Immature natural killer cell (primary cell): ENCODE results near the gene ZNF846. TPM values are rescaled to one million over a fixed set of nuclear protein-coding genes. Genes with fewer than 3 reads are reported as not detected.
"Not testable (repeated sequence)": the region's sequence is repeated elsewhere in the genome, so short reads cannot be mapped to it uniquely, and the experiment has no call there.

Source experiments
- DNase-seq, 3 donors: peaks; one replicate each; pipeline ENCODE4 v3.0.0; 2022; ENCODE audit warnings: mixed read lengths in 1 of 3
- H3K27ac Mint-ChIP-seq, 6 donors: one replicate each; pipeline ENCODE4 v1.8.0; 2020; ENCODE audit warnings: mixed read lengths in 6 of 6, mild to moderate bottlenecking in 5 of 6, inconsistent platforms in 4 of 6, moderate library complexity in 3 of 6
- H3K27me3 Mint-ChIP-seq, 3 donors: one replicate each; pipeline ENCODE4 v1.8.0; 2020 to 2021; ENCODE audit warnings: low read depth in 3 of 3, mild to moderate bottlenecking in 3 of 3, mixed read lengths in 3 of 3, moderate library complexity in 3 of 3, inconsistent platforms in 1 of 3
- H3K36me3 Mint-ChIP-seq, 3 donors: one replicate each; pipeline ENCODE4 v1.8.0; 2020; ENCODE audit warnings: mixed read lengths in 3 of 3, inconsistent platforms in 2 of 3, mild to moderate bottlenecking in 2 of 3
- H3K4me1 Mint-ChIP-seq, 2 donors: one replicate each; pipeline ENCODE4 v1.8.0; 2020; ENCODE audit warnings: inconsistent platforms in 2 of 2, mild to moderate bottlenecking in 2 of 2, mixed read lengths in 2 of 2, moderate library complexity in 1 of 2
- H3K4me3 Mint-ChIP-seq, 5 donors: one replicate each; pipeline ENCODE4 v1.8.0; 2020; ENCODE audit warnings: mild to moderate bottlenecking in 5 of 5, mixed read lengths in 5 of 5, inconsistent platforms in 3 of 5, moderate library complexity in 3 of 5
- H3K9me3 Mint-ChIP-seq, 6 donors: one replicate each; pipeline ENCODE4 v1.8.0; 2020; ENCODE audit warnings: mild to moderate bottlenecking in 6 of 6, mixed read lengths in 6 of 6, inconsistent platforms in 4 of 6, moderate library complexity in 3 of 6
- polyA plus RNA-seq, 3 donors: library from polyadenylated mRNA; unstranded; fragments of 300-500 nt; fragmentation: Illumina TruSeq; gene quantifications; one replicate each; pipeline ENCODE4 v1.2.3, GENCODE V29; 2021

The ZNF846 gene
- polyA plus RNA-seq, 3 donors from 2014 or later: 4.5 to 7.4 (median 6.1) TPM

DNA sequence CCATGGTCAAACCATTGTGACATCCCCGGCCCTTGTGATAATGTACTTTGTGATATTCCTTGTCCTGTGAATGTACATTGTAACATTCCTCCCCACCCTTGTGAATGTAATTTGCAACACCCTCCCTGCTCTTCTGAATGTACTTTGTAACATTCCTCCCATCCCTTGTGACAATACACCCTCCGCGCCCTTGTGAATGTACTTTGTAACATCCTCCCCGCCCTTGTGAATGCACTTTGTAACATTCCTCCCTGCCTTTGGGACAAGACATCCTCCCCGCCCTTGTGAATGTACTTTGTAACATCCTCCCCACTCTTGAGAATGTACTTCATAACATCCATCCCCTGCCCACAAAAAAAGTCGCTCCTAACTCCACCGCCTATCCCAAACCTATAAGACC lies 17.1 kb downstream of the ZNF846 start:
- DNase-seq: no peak
- no peak overlapping the region for H3K27ac Mint-ChIP-seq
- no peak overlapping the region for H3K4me3 Mint-ChIP-seq
- H3K9me3 Mint-ChIP-seq: peaks cover 17 to 44% (median 29%) of the 10 kb centered on the region in 6 donors
- no peaks in the 10 kb centered on the region for H3K27me3 Mint-ChIP-seq
- H3K36me3 Mint-ChIP-seq: peaks cover 10 to 25% (median 25%) of the 10 kb centered on the region in 3 donors
- H3K4me1 Mint-ChIP-seq: no peaks in the 10 kb centered on the region

GRCh38 chr19:9741476-9742171 lies 26.9 kb downstream of the ZNF846 start:
- no peak for DNase-seq
- no peaks in the 10 kb centered on the region for H3K4me1 Mint-ChIP-seq
- H3K27ac Mint-ChIP-seq: no peak overlapping the region
- peaks cover 0 to 1% (median 0%) of the 10 kb centered on the region in 3 donors for H3K27me3 Mint-ChIP-seq
- no peaks in the 10 kb centered on the region for H3K9me3 Mint-ChIP-seq
- H3K4me3 Mint-ChIP-seq: no peak overlapping the region
- peaks cover 0 to 10% (median 5%) of the 10 kb centered on the region in 3 donors for H3K36me3 Mint-ChIP-seq

- Mint-ChIP-seq H3K4me1 (no peaks in the 10 kb centered on the region), H3K27me3 (peaks cover 0 to 1% (median 0%) of the 10 kb centered on the region in 3 donors), H3K4me3 (no peak overlapping the region), H3K9me3 (peaks cover 0 to 2% (median 0%) of the 10 kb centered on the region in 6 donors), H3K36me3 (peaks cover 0 to 5% (median 0%) of the 10 kb centered on the region in 3 donors), H3K27ac (no peak overlapping the region)
- DNase-seq: no peak
Measured at GRCh38 chr19:9735986-9736385, 32.6 kb downstream of the ZNF846 start.

DNA sequence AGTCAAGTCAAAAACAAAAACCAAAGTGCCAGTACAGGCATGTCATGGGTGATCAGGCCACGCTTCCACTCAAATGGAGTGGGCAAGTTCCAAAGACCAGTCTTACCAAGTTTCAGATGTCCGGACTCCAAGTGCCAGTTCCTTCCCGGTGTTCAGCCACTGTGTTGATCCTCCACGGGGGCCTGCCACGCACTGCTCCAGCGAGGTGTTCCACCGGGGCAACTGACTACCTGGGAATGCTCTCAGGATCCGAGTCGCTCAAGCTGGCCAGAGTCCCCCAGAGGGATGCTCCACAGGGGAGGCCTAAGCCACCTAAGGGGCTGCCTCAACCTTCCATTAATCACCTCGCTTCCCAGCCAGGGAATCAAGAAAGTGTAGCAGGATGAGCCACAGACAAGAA lies 38.5 kb downstream of the ZNF846 start:
- H3K27me3 Mint-ChIP-seq, H3K27ac Mint-ChIP-seq, H3K4me1 Mint-ChIP-seq: not testable (repeated sequence)

GRCh38 chr19:9729162-9729561 lies 39.4 kb downstream of the ZNF846 start:
- H3K27ac Mint-ChIP-seq: no peak overlapping the region
- H3K27me3 Mint-ChIP-seq: peaks cover 0 to 6% (median 0%) of the 10 kb centered on the region in 3 donors
- peaks cover 0 to 4% (median 0%) of the 10 kb centered on the region in 3 donors for H3K36me3 Mint-ChIP-seq
- no peak overlapping the region for H3K4me3 Mint-ChIP-seq
- H3K4me1 Mint-ChIP-seq: no peaks in the 10 kb centered on the region
- DNase-seq: no peak
- peaks cover 0 to 2% (median 0%) of the 10 kb centered on the region in 6 donors for H3K9me3 Mint-ChIP-seq

More for the DNA sequence above, 38.5 kb downstream of the ZNF846 start:
- DNase-seq, H3K36me3 Mint-ChIP-seq, H3K4me3 Mint-ChIP-seq, H3K9me3 Mint-ChIP-seq: not testable (repeated sequence)

DNA sequence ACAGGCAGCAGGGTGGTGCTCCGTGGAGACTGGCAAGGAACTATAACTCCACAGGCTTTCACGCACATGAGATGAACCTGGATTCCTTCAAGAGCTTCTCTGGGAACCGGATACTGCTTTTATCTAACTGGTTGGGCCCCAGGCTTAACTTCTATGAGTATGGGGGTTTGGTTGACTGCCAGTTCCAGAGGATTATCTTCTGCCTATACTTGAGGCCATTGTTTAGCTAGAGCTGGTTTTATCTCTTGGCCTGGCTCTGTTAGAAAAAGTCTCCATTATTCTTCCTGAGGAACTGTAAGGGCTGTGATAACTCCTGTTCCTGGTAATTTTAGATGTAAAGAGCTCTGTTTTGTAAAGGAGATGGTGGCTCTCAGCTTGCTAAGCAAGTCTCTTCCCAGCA lies 40.9 kb downstream of the ZNF846 start:
- no peak for DNase-seq
- Mint-ChIP-seq H3K9me3 (no peaks in the 10 kb centered on the region), H3K27me3 (peaks cover 0 to 6% (median under 1%) of the 10 kb centered on the region in 3 donors), H3K27ac (no peak overlapping the region), H3K36me3 (peaks cover 0 to 4% (median 0%) of the 10 kb centered on the region in 3 donors), H3K4me3 (no peak overlapping the region), H3K4me1 (no peaks in the 10 kb centered on the region)

GRCh38 chr19:9725508-9726201 lies 42.9 kb downstream of the ZNF846 start:
- not testable (repeated sequence) for H3K36me3 Mint-ChIP-seq, H3K27ac Mint-ChIP-seq, H3K4me3 Mint-ChIP-seq, H3K9me3 Mint-ChIP-seq, H3K4me1 Mint-ChIP-seq, DNase-seq, H3K27me3 Mint-ChIP-seq

- peaks cover 5 to 9% of the 10 kb centered on the region in 2 donors for H3K4me1 Mint-ChIP-seq
- no peak overlapping the region for H3K27ac Mint-ChIP-seq
- H3K4me3 Mint-ChIP-seq: no peak overlapping the region
- no peak for DNase-seq
- H3K27me3 Mint-ChIP-seq: peaks cover 0 to 6% (median 2%) of the 10 kb centered on the region in 3 donors
- H3K9me3 Mint-ChIP-seq: no peaks in the 10 kb centered on the region
- no peaks in the 10 kb centered on the region for H3K36me3 Mint-ChIP-seq
Measured at GRCh38 chr19:9724157-9724556, 44.4 kb downstream of the ZNF846 start.

DNA sequence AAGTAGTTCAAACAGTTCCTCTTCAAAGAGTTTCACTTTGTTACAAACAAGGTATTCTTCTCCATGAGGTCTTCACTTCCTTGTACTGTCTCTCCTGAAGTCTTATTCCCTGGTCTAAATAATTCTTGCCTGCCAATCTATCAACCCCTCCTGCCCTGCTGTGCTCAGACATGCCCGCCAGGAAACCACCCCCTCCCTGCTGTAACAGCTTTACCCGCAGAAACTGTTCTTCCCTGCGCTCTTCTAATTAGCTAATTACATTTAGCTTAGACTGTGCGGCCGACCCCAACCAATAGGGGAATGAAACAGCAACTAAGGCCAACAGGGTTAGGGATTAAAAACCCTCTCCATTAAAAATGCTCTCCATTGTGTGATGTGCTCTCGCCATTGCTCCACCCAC lies 46.7 kb downstream of the ZNF846 start:
- no peaks in the 10 kb centered on the region for H3K36me3 Mint-ChIP-seq
- peaks cover 2 to 4% (median 4%) of the 10 kb centered on the region in 3 donors for H3K27me3 Mint-ChIP-seq
- peaks cover 5 to 9% of the 10 kb centered on the region in 2 donors for H3K4me1 Mint-ChIP-seq
- H3K9me3 Mint-ChIP-seq: no peaks in the 10 kb centered on the region
- peak overlapping the region in 1 of 6 donors; percentile 42 for H3K27ac Mint-ChIP-seq
- peak overlapping the region in 1 of 5 donors; percentile 31 for H3K4me3 Mint-ChIP-seq
- DNase-seq: no peak

DNA sequence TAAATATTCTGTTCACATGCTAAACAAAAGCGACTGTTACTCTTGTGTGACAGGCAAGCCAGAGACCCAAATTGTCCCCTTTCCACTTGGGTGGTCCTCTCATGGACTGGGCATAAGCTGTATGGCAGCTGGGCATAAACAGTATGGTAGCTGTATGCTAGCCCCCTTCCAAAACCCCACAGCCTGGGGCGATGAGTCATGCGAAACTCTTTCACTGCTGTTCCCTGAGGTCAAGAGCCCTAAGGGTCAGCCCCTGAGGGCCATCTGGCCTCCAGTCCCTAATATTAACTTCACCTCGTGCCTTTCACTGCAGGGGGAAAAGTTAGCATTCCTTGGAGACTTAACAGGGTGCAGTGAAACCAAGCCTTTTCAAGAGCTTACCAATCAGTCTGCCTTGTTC lies 48.0 kb downstream of the ZNF846 start:
- peak overlapping the region in 1 of 6 donors; percentile 1 for H3K27ac Mint-ChIP-seq
- H3K4me1 Mint-ChIP-seq: peaks cover 5 to 9% of the 10 kb centered on the region in 2 donors
- peaks cover under 1 to 4% (median 4%) of the 10 kb centered on the region in 3 donors for H3K27me3 Mint-ChIP-seq
- H3K36me3 Mint-ChIP-seq: no peaks in the 10 kb centered on the region
- H3K9me3 Mint-ChIP-seq: no peaks in the 10 kb centered on the region
- no peak overlapping the region for H3K4me3 Mint-ChIP-seq
- no peak for DNase-seq

GRCh38 chr19:9711815-9712214 lies 56.7 kb downstream of the ZNF846 start:
- no peaks in the 10 kb centered on the region for H3K4me1 Mint-ChIP-seq
- peaks cover 6 to 8% (median 7%) of the 10 kb centered on the region in 3 donors for H3K36me3 Mint-ChIP-seq
- H3K27me3 Mint-ChIP-seq: peaks cover 2 to 15% (median 9%) of the 10 kb centered on the region in 3 donors
- peaks cover 15 to 41% (median 32%) of the 10 kb centered on the region in 6 donors for H3K9me3 Mint-ChIP-seq
- no peak overlapping the region for H3K4me3 Mint-ChIP-seq
- DNase-seq: no peak
- H3K27ac Mint-ChIP-seq: no peak overlapping the region

DNA sequence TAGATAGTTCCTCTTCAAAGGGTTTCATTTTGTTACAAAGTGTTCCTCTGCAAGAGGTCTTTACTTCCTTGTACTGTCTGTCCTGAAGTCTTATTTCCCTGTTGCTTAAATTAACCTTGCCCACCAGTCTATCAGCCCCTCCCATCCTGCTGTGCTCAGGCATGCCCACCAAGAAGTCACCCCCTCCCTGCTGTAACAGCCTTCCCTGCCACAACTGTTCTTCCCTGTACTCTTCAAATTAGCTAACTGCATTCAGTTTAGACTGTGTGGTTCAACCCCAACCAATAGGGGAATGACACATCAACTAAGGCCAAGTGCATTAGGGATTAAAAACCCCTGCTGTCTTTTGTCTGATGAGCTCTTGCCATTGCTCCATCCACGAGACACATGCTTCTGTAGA lies 59.2 kb downstream of the ZNF846 start:
- no peak overlapping the region for H3K27ac Mint-ChIP-seq
- no peak overlapping the region for H3K4me3 Mint-ChIP-seq
- peaks cover 6 to 8% (median 7%) of the 10 kb centered on the region in 3 donors for H3K36me3 Mint-ChIP-seq

DNA sequence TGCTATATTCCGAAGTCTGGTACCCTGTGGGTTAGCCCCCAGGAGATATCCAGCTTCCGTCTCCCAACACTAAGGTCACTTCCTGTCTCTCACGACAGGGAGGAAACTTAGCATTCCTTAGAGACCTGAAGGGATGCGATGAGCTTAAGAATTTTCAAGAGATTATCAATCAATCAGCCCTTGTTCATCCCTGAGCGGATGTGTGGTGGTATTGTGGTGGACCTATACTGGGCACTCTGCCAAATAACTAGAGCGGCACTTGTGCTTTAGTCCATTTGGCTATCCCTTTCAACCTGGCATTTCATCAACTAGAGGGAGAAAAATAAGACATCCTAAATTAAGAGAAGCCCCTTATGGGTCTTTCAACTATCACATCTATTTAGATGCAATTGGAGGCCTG lies 62.7 kb downstream of the ZNF846 start:
- Mint-ChIP-seq H3K9me3 (peaks cover 4 to 12% (median 10%) of the 10 kb centered on the region in 6 donors), H3K4me1 (peaks cover 6 to 10% of the 10 kb centered on the region in 2 donors), H3K27ac (no peak overlapping the region), H3K36me3 (peaks cover 0 to 3% (median 3%) of the 10 kb centered on the region in 3 donors), H3K4me3 (no peak overlapping the region), H3K27me3 (peaks cover 0 to 13% (median 2%) of the 10 kb centered on the region in 3 donors)
- no peak for DNase-seq

More for the DNA sequence above, 59.2 kb downstream of the ZNF846 start:
- H3K27me3 Mint-ChIP-seq: peaks cover 0 to 15% (median 9%) of the 10 kb centered on the region in 3 donors
- H3K9me3 Mint-ChIP-seq: peaks cover 15 to 41% (median 32%) of the 10 kb centered on the region in 6 donors
- DNase-seq: no peak
- H3K4me1 Mint-ChIP-seq: no peaks in the 10 kb centered on the region

DNA sequence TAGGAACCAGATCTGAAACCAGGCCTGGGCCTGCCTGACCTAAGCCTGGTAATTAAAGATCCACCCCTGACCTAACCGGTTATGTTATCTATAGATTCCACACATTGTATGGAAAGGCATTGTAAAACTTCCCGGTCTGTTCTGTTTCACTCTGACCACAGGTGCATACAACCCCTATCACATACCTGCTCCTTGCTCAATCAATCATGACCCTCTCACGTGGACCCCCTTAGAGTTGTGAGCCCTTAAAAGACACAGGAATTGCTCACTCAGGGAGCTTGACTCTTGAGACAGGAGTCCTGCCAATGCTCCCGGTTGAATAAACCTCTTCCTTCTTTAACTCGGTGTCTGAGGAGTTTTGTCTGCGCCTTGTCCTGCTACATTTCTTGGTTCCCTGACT lies 66.4 kb downstream of the ZNF846 start:
- H3K27ac Mint-ChIP-seq: no peak overlapping the region

More for the DNA sequence above, 66.4 kb downstream of the ZNF846 start:
- Mint-ChIP-seq H3K36me3 (peaks cover 0 to 3% (median 0%) of the 10 kb centered on the region in 3 donors), H3K4me1 (peaks cover 6 to 10% of the 10 kb centered on the region in 2 donors), H3K27me3 (peaks cover 2 to 5% (median 5%) of the 10 kb centered on the region in 3 donors), H3K4me3 (peak overlapping the region in 1 of 5 donors; percentile 30), H3K9me3 (peaks cover 0 to 8% (median 0%) of the 10 kb centered on the region in 6 donors)
- DNase-seq: no peak
